ENCODE data around the gene DAB2IP.
"Not testable (repeated sequence)": the region's sequence is repeated elsewhere in the genome, so short reads cannot be mapped to it uniquely, and the experiment has no call there.

DAB2IP gene

GRCh38 chr9:121778252-121779225, 127.1 kb downstream of the DAB2IP start:
- no peak for DNase-seq (ENCODE audit: low read depth)

- no peak for DNase-seq (ENCODE audit: low read depth)
Observed at GRCh38 chr9:121779381-121780117, 128.1 kb downstream of the DAB2IP start.

- no peak for DNase-seq (ENCODE audit: low read depth)
Observed at GRCh38 chr9:121780177-121781040, 129.0 kb downstream of the DAB2IP start.

GRCh38 chr9:121781145-121781548, 129.7 kb downstream of the DAB2IP start:
- no peak for DNase-seq (ENCODE audit: low read depth)

GRCh38 chr9:121781701-121782464, 130.4 kb downstream of the DAB2IP start:
- DNase-seq (ENCODE audit: low read depth): no peak

- DNase-seq (ENCODE audit: low read depth): no peak
Observed at GRCh38 chr9:121782514-121783110, 131.2 kb downstream of the DAB2IP start.

GRCh38 chr9:121783111-121783510, 131.7 kb downstream of the DAB2IP start:
- DNase-seq (ENCODE audit: low read depth): no peak

GRCh38 chr9:121783521-121784507, 132.4 kb downstream of the DAB2IP start:
- DNase-seq (ENCODE audit: low read depth): no peak

- DNase-seq (ENCODE audit: low read depth): no peak
Observed at GRCh38 chr9:121784731-121785411, 133.4 kb downstream of the DAB2IP start.

GRCh38 chr9:121785673-121786542, 134.5 kb downstream of the DAB2IP start:
- DNase-seq (ENCODE audit: low read depth): no peak

- DNase-seq (ENCODE audit: low read depth): no peak
Observed at GRCh38 chr9:121786543-121786948, 135.1 kb downstream of the DAB2IP start.

- DNase-seq (ENCODE audit: low read depth): no peak
Observed at GRCh38 chr9:121786998-121787422, 135.6 kb downstream of the DAB2IP start.

GRCh38 chr9:121788686-121789366, 137.4 kb downstream of the DAB2IP start:
- no peak for DNase-seq (ENCODE audit: low read depth)

- DNase-seq (ENCODE audit: low read depth): no peak
Observed at GRCh38 chr9:121790841-121791240, 139.4 kb downstream of the DAB2IP start.

GRCh38 chr9:121792476-121792875, 141.0 kb downstream of the DAB2IP start:
- not testable (repeated sequence) for DNase-seq (ENCODE audit: low read depth)

- DNase-seq (ENCODE audit: low read depth): not testable (repeated sequence)
Observed at GRCh38 chr9:121794334-121794733, 142.9 kb downstream of the DAB2IP start.

GRCh38 chr9:121797081-121797480, 145.6 kb downstream of the DAB2IP start:
- no peak for DNase-seq (ENCODE audit: low read depth)

Data from fibroblast of the conjunctiva (primary cell).